Measurements from ENCODE around the gene URGCP. TPM values are rescaled to one million over a fixed set of nuclear protein-coding genes. Genes with fewer than 3 reads are reported as not detected.
A peak's percentile ranks its signal among the peaks of the same experiment; 100 is the strongest.

Gene URGCP
- total and polyA plus RNA-seq, 2 of the 4 experiments (the other 2 are of a cell fraction) = 22.0 to 25.5 TPM

GRCh38 chr7:43878867-43879266 is 27.5 kb downstream of the URGCP start:
- CTCF ChIA-PET = no interaction called here
- intact Hi-C loops (cut with micrococcal nuclease) = no loop called here
- H3K27ac ChIP-seq (ENCODE audit: insufficient read depth, low read length) = peak overlapping the region; percentile 36; the same call in 1 of the 2 replicates

More at GRCh38 chr7:43878867-43879266, 27.5 kb downstream of the URGCP start:
- peak overlapping the region; percentile 9 for H2AFZ ChIP-seq (replicated peaks; ENCODE audit: low read length, poor library complexity)
- H2AK5ac ChIP-seq (ENCODE audit: low read depth, low read length) = peak overlapping the region; percentile 85
- H3K23ac ChIP-seq (ENCODE audit: low read depth, low read length) = peak overlapping the region; percentile 60; the same call in 1 of the 2 replicates
- 73% methylated on average over 4 of the region's 5 CpGs; no CpG with 5 or more reads in 1 of the 2 experiments for WGBS, 2 experiments (ENCODE audit: extremely low coverage in 2 of 2, insufficient read length in 1 of 2)
- in situ Hi-C loops (cut with MboI; ENCODE audit: low sequenced_read_pairs) (no loop called here), dilution Hi-C loops (cut with HindIII; ENCODE audit: low sequenced_read_pairs, unreplicated experiment) (no loop called here)
- POLR2A ChIA-PET (ENCODE audit: unreplicated experiment) = no interaction called here
- no peak overlapping the region; the same call in 1 of the 2 replicates for H3K4me2 ChIP-seq (ENCODE audit: low read depth, low read length)
- peaks cover 43% of the 10 kb centered on the region for H3K36me3 ChIP-seq (ENCODE audit: control insufficient read depth, insufficient read depth, low read length)
- H3K56ac ChIP-seq (ENCODE audit: extremely low read depth, insufficient read depth, low read length) = no peak overlapping the region
- no peaks in the 10 kb centered on the region for H3K27me3 ChIP-seq (ENCODE audit: control insufficient read depth, insufficient read depth, low read length)
- H3K4me3 ChIP-seq (ENCODE audit: insufficient read depth, low read depth, low read length) = no peak overlapping the region
- peaks cover 19% of the 10 kb centered on the region for H3K9me1 ChIP-seq (ENCODE audit: insufficient read depth, low read length)
- peak overlapping the region; percentile 76; the same call in 1 of the 3 replicates for H2BK15ac ChIP-seq (ENCODE audit: low read depth, low read length)
- peak overlapping the region; percentile 76 for H3K14ac ChIP-seq (replicated peaks; ENCODE audit: low read depth, low read length)
- peak overlapping the region; percentile 74 for H2BK5ac ChIP-seq (ENCODE audit: low read depth, low read length, poor library complexity, severe bottlenecking)
- H3K79me1 ChIP-seq (ENCODE audit: low read depth in 1 of 2, low read length in 2 of 2) = peaks cover 20 to 71% of the 10 kb centered on the region in 2 experiments
- H3K9ac ChIP-seq (ENCODE audit: low read depth, low read length) = no peak overlapping the region
- peak overlapping the region; percentile 82 for H2AK9ac ChIP-seq (replicated peaks; ENCODE audit: low read depth, low read length, poor library complexity)
- no peak overlapping the region; the same call in 1 of the 2 replicates for H4K91ac ChIP-seq (ENCODE audit: insufficient read depth, low read depth, low read length)
- TF ChIP-seq CEBPB (IDR thresholded peaks at IDR 0.05; ENCODE audit: low read depth, low read length) (no peak), MAZ (IDR thresholded peaks at IDR 0.05; ENCODE audit: borderline replicate concordance, low read depth, low read length) (no peak), RFX5 (IDR thresholded peaks at IDR 0.05; ENCODE audit: low read depth, low read length) (no peak), USF2 (IDR thresholded peaks at IDR 0.05; ENCODE audit: low read depth, low read length) (no peak), MXI1 (IDR thresholded peaks at IDR 0.05; ENCODE audit: borderline replicate concordance, low read depth, low read length) (no peak), ELK1 (IDR thresholded peaks at IDR 0.05; ENCODE audit: borderline replicate concordance, low read depth, low read length) (no peak), RCOR1 (IDR thresholded peaks at IDR 0.05; ENCODE audit: insufficient replicate concordance, low read length) (no peak), RAD21 (IDR thresholded peaks at IDR 0.05; ENCODE audit: low read length) (no peak)
- peak overlapping the region in 1 of 2 experiments; percentile 64; a peak in 2 of 4 replicates for H4K8ac ChIP-seq (ENCODE audit: low read depth in 2 of 2, low read length in 2 of 2)
- peak overlapping the region; percentile 55; the same call in 1 of the 2 replicates for H2BK20ac ChIP-seq (ENCODE audit: low read depth, low read length)
- no TSS peak for BruUV-seq (replicated peaks)
- H3K4me1 ChIP-seq (ENCODE audit: control insufficient read depth, insufficient read depth, low read length) = peaks cover 11% of the 10 kb centered on the region
- peak; percentile 4; the same call in 1 of the 2 replicates for ATAC-seq (ENCODE audit: low read depth)
- no peaks in the 10 kb centered on the region; the same call in 1 of the 2 replicates for H4K20me1 ChIP-seq (ENCODE audit: insufficient read depth, low read length)
- H3K9me3 ChIP-seq (ENCODE audit: control insufficient read depth, insufficient read depth, low read length) = no peaks in the 10 kb centered on the region
- no peak overlapping the region; the same call in 1 of the 2 replicates for H3K18ac ChIP-seq (ENCODE audit: low read depth, low read length)
- DNase-seq = peak; percentile 37
- peak overlapping the region; percentile 74 for H2BK120ac ChIP-seq (ENCODE audit: low read depth, low read length)
- H4K5ac ChIP-seq (ENCODE audit: low read depth, low read length) = no peak overlapping the region
- peak overlapping the region; percentile 81 for H3K4ac ChIP-seq (ENCODE audit: low read depth, low read length)
